Panc1 (cell line): ENCODE data around the gene ADAM10. TPM values are rescaled to one million over a fixed set of nuclear protein-coding genes. Genes with fewer than 3 reads are reported as not detected.

ENCODE experiments used
- ATAC-seq: fragments of 200-7000 bp; cut with Tn5 transposase; 2 replicates; pipeline ENCODE4 v1.9.1; 2020; ENCODE audit warnings: mild to moderate bottlenecking, moderate library complexity
- BruUV-seq: library from RNA; stranded (reverse); fragments of 400-500 nt; replicated peaks from 2 replicates; lab custom pipeline; 2021; lab: Mats Ljungman, UMichigan
- CTCF ChIA-PET: fragments of 300-600 bp; sonication (Branson Sonifier 250); formaldehyde crosslinking; loops from one replicate; lab custom pipeline; 2022; ENCODE audit warnings: antibody characterized with exemption; lab: Charles Lee
- POLR2A ChIA-PET: fragments of 300-600 bp; sonication (Branson Sonifier 250); formaldehyde crosslinking; loops from one replicate; lab custom pipeline; 2022; ENCODE audit warnings: antibody characterized with exemption; lab: Charles Lee
- DNase-seq: peaks from one replicate; pipeline ENCODE4 v3.0.0-alpha.2; 2010; ENCODE audit warnings: low read depth, low spot score
- H3K27ac ChIP-seq: 2 replicates; pipeline ENCODE4 v1.5.1; 2011; ENCODE audit warnings: mild to moderate bottlenecking, low read length, inconsistent platforms
- H3K27me3 ChIP-seq: fragments of 200-500 bp; sonication (Bioruptor generic); 2 replicates; pipeline ENCODE4 v1.6.0; 2014; ENCODE audit warnings: low read length, inconsistent platforms; ENCODE audit not compliant: control insufficient read depth, insufficient read depth
- H3K36me3 ChIP-seq: fragments of 200-500 bp; sonication (Bioruptor generic); 2 replicates; pipeline ENCODE4 v1.5.1; 2014; ENCODE audit warnings: inconsistent platforms, mild to moderate bottlenecking, low read length, moderate library complexity; ENCODE audit not compliant: control insufficient read depth, insufficient read depth
- H3K4me1 ChIP-seq: 2 replicates; pipeline ENCODE4 v1.5.1; 2011; ENCODE audit warnings: inconsistent platforms, mild to moderate bottlenecking, low read length, moderate library complexity; ENCODE audit not compliant: control insufficient read depth, insufficient read depth
- H3K4me3 ChIP-seq, 2 experiments: 2 replicates each; pipeline ENCODE4 v1.5.1; 2011 to 2012; ENCODE audit warnings: low read depth in 2 of 2, low read length in 2 of 2, mild to moderate bottlenecking in 2 of 2, inconsistent platforms in 1 of 2, moderate library complexity in 1 of 2
- H3K9me3 ChIP-seq: fragments of 200-500 bp; sonication (Bioruptor generic); 2 replicates; pipeline ENCODE4 v1.5.1; 2014; ENCODE audit warnings: low read depth, mild to moderate bottlenecking, inconsistent platforms, low read length, moderate library complexity; ENCODE audit not compliant: control insufficient read depth, insufficient read depth
- POLR2AphosphoS5 ChIP-seq: IDR thresholded peaks from 2 replicates; pipeline ENCODE4 v1.6.1; 2012; ENCODE audit warnings: mild to moderate bottlenecking, low read depth, low read length, moderate library complexity
- SIN3A ChIP-seq: IDR thresholded peaks from 2 replicates; pipeline ENCODE4 v1.6.1; 2012; ENCODE audit warnings: low read depth, mild to moderate bottlenecking, low read length, moderate library complexity, borderline replicate concordance; ENCODE audit not compliant: insufficient read depth
- TCF7L2 ChIP-seq: IDR thresholded peaks from 2 replicates; pipeline ENCODE4 v1.6.1; 2011; ENCODE audit warnings: mild to moderate bottlenecking, low read depth, low read length, inconsistent platforms
- in situ Hi-C: cut with HindIII; loops from 2 replicates; pipeline ENCODE4 v1.10.0; 2016; ENCODE audit warnings: low sequenced_read_pairs, low pct_unique_long_range_greater_than_20kb
- intact Hi-C: fragments of 100-400 bp; cut with micrococcal nuclease; formaldehyde crosslinking; loops from one replicate; pipeline ENCODE4 v1.10.0; 2022; ENCODE audit not compliant: unreplicated experiment
- total RNA-seq: library from RNA; stranded (reverse); gene quantifications from one replicate; pipeline ENCODE4 v1.2.1, GENCODE V29; 2021; ENCODE audit not compliant: unreplicated experiment
- TF ChIP-seq, protein P1 (sequence below): fragments of 450-650 bp; IDR thresholded peaks from 2 replicates; pipeline ENCODE4 v1.5.1; 2017; ENCODE audit warnings: mild to moderate bottlenecking
- TF ChIP-seq, protein P2 (sequence below), 2 experiments: IDR thresholded peaks; 2 replicates each; pipeline ENCODE4 v1.6.1; 2011 to 2012; ENCODE audit warnings: low read depth in 2 of 2, control low read depth in 1 of 2, low read length in 1 of 2, mild to moderate bottlenecking in 1 of 2, moderate library complexity in 1 of 2; ENCODE audit not compliant: insufficient read depth in 1 of 2

The ADAM10 gene
- total RNA-seq, 1 experiment from 2014 or later, result 176 TPM

DNA sequence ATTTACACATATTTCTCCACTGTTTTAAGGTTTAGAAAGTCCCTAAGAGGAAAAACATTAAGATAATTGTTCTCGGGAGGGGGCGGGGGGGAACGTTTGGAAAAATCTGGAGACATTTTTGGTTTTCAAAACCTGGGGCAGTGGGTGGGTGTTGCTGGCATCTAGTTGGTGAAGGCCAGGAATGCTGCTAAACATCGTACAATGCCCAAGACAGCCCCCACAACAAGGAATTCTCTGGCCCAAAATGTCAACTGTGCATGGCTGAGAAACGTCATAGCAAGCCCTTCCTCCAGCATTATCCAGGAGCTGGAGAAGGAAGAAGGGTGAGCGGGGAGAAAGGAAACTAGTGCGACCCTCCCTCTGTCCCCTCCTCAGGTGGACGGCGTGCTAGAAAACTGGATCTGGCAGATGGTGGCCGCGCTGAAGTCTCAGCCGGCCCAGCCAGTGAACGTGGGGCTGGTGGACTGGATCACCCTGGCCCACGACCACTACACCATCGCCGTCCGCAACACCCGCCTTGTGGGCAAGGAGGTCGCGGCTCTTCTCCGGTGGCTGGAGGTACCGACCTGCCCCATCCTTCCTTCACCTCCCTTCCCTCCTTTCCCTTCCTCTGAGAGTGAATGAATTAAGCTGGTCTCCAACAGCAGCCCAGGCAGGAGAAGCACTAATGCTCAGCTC, 208.0 kb downstream of the ADAM10 start:
- no peak for DNase-seq
- in situ Hi-C loops (no loop called here), intact Hi-C loops (no loop called here)
- Histone ChIP-seq H3K4me3 (no peak overlapping the region), H3K4me1 (no peaks in the 10 kb centered on the region), H3K27ac (no peak overlapping the region), H3K27me3 (no peaks in the 10 kb centered on the region; the same call in 1 of the 2 replicates), H3K36me3 (no peaks in the 10 kb centered on the region), H3K9me3 (no peaks in the 10 kb centered on the region)
- CTCF ChIA-PET, result no interaction called here
- ATAC-seq, result no peak
- TF ChIP-seq, protein P1, sequence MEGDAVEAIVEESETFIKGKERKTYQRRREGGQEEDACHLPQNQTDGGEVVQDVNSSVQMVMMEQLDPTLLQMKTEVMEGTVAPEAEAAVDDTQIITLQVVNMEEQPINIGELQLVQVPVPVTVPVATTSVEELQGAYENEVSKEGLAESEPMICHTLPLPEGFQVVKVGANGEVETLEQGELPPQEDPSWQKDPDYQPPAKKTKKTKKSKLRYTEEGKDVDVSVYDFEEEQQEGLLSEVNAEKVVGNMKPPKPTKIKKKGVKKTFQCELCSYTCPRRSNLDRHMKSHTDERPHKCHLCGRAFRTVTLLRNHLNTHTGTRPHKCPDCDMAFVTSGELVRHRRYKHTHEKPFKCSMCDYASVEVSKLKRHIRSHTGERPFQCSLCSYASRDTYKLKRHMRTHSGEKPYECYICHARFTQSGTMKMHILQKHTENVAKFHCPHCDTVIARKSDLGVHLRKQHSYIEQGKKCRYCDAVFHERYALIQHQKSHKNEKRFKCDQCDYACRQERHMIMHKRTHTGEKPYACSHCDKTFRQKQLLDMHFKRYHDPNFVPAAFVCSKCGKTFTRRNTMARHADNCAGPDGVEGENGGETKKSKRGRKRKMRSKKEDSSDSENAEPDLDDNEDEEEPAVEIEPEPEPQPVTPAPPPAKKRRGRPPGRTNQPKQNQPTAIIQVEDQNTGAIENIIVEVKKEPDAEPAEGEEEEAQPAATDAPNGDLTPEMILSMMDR, result no peak
- TF ChIP-seq POLR2AphosphoS5 (no peak), SIN3A (no peak), TCF7L2 (no peak)
- TF ChIP-seq, protein P2, sequence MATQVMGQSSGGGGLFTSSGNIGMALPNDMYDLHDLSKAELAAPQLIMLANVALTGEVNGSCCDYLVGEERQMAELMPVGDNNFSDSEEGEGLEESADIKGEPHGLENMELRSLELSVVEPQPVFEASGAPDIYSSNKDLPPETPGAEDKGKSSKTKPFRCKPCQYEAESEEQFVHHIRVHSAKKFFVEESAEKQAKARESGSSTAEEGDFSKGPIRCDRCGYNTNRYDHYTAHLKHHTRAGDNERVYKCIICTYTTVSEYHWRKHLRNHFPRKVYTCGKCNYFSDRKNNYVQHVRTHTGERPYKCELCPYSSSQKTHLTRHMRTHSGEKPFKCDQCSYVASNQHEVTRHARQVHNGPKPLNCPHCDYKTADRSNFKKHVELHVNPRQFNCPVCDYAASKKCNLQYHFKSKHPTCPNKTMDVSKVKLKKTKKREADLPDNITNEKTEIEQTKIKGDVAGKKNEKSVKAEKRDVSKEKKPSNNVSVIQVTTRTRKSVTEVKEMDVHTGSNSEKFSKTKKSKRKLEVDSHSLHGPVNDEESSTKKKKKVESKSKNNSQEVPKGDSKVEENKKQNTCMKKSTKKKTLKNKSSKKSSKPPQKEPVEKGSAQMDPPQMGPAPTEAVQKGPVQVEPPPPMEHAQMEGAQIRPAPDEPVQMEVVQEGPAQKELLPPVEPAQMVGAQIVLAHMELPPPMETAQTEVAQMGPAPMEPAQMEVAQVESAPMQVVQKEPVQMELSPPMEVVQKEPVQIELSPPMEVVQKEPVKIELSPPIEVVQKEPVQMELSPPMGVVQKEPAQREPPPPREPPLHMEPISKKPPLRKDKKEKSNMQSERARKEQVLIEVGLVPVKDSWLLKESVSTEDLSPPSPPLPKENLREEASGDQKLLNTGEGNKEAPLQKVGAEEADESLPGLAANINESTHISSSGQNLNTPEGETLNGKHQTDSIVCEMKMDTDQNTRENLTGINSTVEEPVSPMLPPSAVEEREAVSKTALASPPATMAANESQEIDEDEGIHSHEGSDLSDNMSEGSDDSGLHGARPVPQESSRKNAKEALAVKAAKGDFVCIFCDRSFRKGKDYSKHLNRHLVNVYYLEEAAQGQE (IDR thresholded peaks at IDR 0.05; ENCODE audit: insufficient read depth in 1 of 2, low read depth in 2 of 2, low read length in 1 of 2), result no peak
- BruUV-seq, result no TSS peak
- POLR2A ChIA-PET, result no interaction called here

DNA sequence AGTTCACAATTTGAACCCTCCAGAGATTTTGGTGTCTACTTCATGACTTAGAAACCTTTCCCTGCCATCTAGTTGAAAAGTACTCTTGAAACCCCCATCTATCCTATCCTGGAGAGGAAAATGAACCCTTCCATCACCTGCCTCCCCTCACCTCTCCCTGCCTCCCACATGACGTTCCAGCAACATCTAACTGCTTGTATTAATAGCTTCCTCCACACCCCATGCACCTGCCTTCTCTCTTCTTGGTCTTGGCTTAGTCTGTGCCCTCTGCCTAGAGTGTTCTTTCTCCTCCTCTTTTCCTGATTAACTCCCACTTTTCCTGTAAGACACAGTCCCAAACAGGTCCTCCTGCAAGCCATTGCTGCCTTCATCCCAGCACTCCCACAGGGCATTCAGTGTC, 210.0 kb downstream of the ADAM10 start:
- in situ Hi-C loops (no loop called here), intact Hi-C loops (no loop called here)
- ATAC-seq, result no peak
- no peaks in the 10 kb centered on the region for H3K9me3 ChIP-seq
- no peaks in the 10 kb centered on the region for H3K4me1 ChIP-seq
- CTCF ChIA-PET, result no interaction called here
- no peak overlapping the region for H3K27ac ChIP-seq
- no peaks in the 10 kb centered on the region for H3K36me3 ChIP-seq
- BruUV-seq, result no TSS peak
- no peak for DNase-seq
- no peaks in the 10 kb centered on the region; the same call in 1 of the 2 replicates for H3K27me3 ChIP-seq
- no peak for TF ChIP-seq TCF7L2
- H3K4me3 ChIP-seq, result no peak overlapping the region
- POLR2A ChIA-PET, result no interaction called here

DNA sequence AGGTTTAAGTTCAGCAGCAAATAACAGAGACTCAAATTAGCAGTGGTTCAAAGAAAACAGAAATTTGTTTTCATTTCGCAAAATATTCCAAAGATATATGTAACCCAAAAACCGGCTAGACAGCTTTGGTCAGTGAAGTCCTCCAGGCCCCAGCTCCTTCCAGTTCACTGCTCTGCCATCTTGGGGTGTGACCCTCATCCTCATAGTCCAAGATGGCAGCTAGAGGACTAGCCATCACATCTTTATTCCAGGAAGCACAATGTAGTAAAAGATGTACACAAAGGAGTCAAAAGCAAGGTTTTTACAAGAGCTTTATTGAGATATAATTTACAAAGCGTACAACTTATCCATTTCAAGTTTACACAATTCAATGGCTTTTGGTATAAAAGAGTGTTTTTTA, 210.6 kb downstream of the ADAM10 start:
- no TSS peak for BruUV-seq
- H3K4me1 ChIP-seq, result no peaks in the 10 kb centered on the region
- CTCF ChIA-PET, result no interaction called here

More for the DNA sequence above, 210.6 kb downstream of the ADAM10 start:
- no peaks in the 10 kb centered on the region for H3K36me3 ChIP-seq
- TF ChIP-seq TCF7L2 (no peak), SIN3A (no peak), POLR2AphosphoS5 (no peak)
- TF ChIP-seq, protein P1, result no peak
- TF ChIP-seq, protein P2 (IDR thresholded peaks at IDR 0.05; ENCODE audit: insufficient read depth in 1 of 2, low read depth in 2 of 2, low read length in 1 of 2), result no peak
- DNase-seq (no peak), ATAC-seq (no peak)
- H3K27ac ChIP-seq, result no peak overlapping the region
- no peaks in the 10 kb centered on the region for H3K9me3 ChIP-seq
- intact Hi-C loops (no loop called here), in situ Hi-C loops (no loop called here)
- H3K4me3 ChIP-seq, result no peak overlapping the region
- H3K27me3 ChIP-seq, result no peaks in the 10 kb centered on the region; the same call in 1 of the 2 replicates
- POLR2A ChIA-PET, result no interaction called here
